GM18870 (cell line): Measurements from ENCODE around the gene INHBE.
"Not testable (repeated sequence)": the region's sequence is repeated elsewhere in the genome, so short reads cannot be mapped to it uniquely, and the experiment has no call there.

ENCODE experiments used
- ATAC-seq: cut with Tn5 transposase; IDR thresholded peaks from one replicate; pipeline ENCODE4 v1.9.1; 2021; ENCODE audit warnings: moderate library complexity; ENCODE audit not compliant: unreplicated experiment

INHBE gene

GRCh38 chr12:57441393-57441792 lies 13.7 kb upstream of the INHBE start:
- not testable (repeated sequence) for ATAC-seq

DNA sequence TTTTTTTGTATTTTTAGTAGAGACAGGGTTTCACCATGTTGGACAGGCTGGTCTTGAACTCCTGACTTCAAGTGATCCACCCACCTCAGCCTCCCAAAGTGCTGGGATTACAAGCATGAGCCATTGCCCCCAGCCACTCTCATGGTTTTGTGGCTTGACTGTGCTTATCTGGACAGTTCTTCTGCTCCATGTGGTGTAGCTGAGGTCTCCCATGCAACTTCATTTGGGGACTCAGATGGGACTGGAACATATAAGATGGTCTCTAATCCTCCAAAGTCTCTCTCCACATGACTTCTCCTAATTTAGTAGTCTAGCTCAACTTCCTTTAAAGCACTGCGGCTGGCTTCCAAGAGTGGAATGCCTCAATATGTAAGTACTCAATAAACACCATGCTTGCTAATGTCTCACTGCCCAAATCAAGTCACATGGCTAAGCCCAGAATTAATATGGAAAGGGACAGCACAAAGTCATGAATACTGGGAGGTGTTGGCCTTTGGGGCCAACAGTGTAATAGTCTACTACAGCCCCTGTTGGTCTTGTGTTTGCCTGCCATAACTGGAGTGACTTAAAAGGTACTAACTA lies 13.2 kb upstream of the INHBE start:
- ATAC-seq = no peak

DNA sequence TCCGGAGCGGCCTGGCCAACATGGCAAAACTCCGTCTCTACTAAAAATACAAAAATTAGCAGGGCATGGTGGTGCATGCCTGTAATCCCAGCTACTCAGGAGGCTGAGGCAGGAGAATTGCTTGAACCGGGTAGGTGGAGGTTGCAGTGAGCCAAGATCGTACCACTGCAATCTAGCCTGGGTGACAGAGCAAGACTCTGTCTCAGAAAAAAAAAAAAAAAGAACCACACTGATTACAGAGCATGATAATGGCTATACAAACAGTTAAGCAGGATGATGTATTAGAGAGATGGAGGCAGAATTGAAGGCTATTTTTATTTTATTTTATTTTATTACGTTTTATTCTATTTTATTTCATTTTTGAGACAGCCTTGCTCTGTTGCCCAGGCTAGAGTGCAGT lies 10.8 kb upstream of the INHBE start:
- ATAC-seq = not testable (repeated sequence)

- no peak for ATAC-seq
Measured at GRCh38 chr12:57444744-57445143, 10.4 kb upstream of the INHBE start.

DNA sequence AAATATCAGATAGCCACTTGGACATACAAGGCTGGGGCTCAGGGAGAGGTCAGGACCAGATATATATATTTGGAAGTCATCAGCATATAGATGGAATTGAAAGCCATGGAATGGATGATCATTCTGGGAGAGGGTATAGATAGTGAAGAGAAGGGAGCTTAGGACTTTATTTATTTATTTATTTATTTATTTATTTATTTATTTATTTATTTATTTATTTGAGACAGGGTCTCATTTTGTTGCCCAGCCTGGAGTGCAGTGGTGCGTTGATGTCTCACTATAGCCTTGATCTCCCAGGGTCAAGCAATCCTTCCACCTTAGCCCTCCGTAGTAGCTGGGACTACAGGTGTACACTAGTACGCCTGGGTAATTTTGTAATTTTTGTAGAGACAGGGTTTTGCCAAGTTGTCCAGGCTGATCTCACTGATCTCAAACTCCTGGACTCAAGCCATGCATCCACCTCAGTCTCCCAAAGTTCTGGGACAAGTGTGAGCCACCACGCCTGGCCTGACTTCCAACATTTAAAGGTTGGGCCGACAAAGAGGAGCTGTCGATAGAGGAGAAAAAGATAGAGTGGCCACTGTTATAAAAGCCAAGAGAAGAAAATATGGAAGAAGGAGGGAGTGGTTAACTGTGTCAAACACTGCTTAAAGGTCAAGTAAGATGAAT lies 8.7 kb upstream of the INHBE start:
- ATAC-seq = no peak

DNA sequence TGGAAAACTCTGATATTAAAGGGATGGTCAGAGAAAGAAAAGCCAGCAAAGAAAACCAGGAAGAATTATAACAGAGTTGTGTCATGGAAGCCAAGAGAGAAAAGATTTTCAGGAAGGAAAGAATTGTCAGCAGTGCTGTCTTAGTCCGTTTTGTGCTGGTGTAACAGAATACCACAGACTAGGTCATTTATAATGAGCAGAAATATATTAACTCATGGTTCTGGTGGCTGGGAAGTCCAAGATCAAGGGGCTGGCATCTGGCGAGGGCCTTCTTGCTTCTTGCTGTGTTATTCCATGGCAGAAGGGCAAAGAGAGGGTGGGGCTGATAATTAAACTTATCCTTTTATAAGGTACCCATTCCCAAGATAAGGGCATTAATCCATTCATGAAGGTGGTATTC lies 6.4 kb upstream of the INHBE start:
- no peak for ATAC-seq

DNA sequence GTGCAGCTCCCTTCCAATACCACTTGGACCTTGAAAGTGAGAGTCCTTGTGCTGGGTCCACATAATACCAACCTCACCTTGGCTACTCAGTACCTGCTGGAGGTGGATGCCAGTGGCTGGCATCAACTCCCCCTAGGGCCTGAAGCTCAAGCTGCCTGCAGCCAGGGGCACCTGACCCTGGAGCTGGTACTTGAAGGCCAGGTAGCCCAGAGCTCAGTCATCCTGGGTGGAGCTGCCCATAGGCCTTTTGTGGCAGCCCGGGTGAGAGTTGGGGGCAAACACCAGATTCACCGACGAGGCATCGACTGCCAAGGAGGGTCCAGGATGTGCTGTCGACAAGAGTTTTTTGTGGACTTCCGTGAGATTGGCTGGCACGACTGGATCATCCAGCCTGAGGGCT lies 5.7 kb upstream of the INHBE start:
- ATAC-seq = no peak

GRCh38 chr12:57450057-57450456 lies 5.0 kb upstream of the INHBE start:
- ATAC-seq = no peak

DNA sequence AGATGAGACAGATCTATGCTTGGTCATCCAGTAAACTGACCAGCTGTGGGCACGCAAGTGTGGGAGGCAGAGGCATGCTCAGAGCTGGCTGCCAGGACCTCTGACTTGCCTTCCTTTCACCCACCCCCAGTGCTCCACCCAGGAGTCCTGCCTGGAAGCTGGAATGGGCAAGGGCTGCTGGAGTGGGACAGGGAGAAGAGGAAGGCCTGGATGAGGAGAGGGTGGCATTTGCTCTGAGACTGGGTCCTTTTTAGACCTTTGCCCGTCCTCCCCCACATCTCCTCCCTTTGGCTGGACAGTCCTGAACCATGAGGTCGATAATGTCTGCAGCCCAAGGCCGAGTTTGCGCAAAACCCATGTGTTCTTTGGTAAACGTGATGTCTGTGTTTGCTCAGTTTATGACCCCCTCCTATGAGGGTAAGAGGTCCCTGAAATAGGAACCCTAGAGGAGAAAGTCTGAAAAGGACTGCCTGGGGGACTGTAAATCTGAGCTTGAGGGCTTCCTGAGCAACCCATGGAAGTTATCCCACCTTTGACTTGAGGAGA lies 3.8 kb upstream of the INHBE start:
- ATAC-seq = no peak

GRCh38 chr12:57452181-57452936 lies 2.7 kb upstream of the INHBE start:
- ATAC-seq = no peak

GRCh38 chr12:57452937-57453509 lies 2.1 kb upstream of the INHBE start:
- peak; percentile 45 for ATAC-seq

DNA sequence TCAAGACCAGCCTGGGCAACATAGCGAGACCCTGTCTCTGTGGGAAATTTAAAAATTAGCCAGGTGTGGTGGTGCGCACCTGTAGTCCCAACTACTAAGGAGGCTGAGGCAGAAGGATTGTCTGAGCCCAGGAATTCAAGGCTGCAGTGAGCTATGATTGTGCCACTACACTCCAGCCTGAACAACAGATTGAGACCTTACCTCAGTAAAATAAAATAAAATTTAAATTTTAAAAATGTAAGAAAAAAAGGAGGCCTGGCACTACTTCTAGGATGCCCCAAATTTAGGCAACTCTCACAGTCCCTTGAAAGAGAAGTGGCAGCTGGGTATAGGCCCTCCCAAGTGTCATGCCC lies 918 bp upstream of the INHBE start:
- ATAC-seq = no peak

DNA sequence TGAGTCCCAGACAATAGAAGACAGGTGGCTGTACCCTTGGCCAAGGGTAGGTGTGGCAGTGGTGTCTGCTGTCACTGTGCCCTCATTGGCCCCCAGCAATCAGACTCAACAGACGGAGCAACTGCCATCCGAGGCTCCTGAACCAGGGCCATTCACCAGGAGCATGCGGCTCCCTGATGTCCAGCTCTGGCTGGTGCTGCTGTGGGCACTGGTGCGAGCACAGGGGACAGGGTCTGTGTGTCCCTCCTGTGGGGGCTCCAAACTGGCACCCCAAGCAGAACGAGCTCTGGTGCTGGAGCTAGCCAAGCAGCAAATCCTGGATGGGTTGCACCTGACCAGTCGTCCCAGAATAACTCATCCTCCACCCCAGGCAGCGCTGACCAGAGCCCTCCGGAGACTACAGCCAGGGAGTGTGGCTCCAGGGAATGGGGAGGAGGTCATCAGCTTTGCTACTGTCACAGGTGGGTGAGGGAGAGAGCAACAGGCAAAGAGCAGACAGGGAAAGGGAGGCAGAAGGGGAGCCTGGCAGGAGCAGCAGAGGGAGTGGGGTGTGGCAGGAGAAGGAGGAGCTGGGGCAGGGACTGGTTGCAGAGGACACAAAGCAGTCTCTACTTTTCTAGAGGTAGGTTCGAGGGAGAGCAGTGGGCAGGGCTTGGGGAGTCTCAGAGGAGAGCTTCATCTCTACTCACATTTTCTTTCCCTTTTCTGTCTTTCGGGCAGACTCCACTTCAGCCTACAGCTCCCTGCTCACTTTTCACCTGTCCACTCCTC lies 452 bp downstream of the INHBE start:
- ATAC-seq = no peak

- ATAC-seq = no peak
Measured at GRCh38 chr12:57456145-57456700, 1.1 kb downstream of the INHBE start.

DNA sequence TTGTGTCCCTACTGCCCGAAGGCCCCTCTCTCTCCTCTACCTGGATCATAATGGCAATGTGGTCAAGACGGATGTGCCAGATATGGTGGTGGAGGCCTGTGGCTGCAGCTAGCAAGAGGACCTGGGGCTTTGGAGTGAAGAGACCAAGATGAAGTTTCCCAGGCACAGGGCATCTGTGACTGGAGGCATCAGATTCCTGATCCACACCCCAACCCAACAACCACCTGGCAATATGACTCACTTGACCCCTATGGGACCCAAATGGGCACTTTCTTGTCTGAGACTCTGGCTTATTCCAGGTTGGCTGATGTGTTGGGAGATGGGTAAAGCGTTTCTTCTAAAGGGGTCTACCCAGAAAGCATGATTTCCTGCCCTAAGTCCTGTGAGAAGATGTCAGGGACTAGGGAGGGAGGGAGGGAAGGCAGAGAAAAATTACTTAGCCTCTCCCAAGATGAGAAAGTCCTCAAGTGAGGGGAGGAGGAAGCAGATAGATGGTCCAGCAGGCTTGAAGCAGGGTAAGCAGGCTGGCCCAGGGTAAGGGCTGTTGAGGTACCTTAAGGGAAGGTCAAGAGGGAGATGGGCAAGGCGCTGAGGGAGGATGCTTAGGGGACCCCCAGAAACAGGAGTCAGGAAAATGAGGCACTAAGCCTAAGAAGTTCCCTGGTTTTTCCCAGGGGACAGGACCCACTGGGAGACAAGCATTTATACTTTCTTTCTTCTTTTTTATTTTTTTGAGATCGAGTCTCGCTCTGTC lies 1.8 kb downstream of the INHBE start:
- no peak for ATAC-seq

DNA sequence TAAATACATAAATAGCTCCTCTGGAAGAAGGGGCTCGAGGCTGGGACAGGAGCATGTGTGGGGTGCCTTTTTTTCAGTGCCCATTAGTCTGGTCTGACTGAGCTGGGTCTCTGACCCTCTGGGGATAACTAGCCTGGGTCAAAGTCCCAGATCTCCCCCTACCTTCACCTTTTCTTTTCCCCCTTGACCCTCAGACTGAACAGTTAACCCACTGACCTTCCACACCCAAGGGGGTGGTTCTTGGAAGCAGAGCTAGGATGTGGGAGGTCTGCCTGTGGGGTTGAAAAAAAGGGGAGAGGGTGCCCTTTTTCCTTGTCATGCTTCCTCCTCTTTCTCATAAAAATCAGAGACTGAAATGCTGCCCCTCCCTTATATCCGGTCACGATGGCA lies 3.6 kb downstream of the INHBE start:
- no peak for ATAC-seq

GRCh38 chr12:57459055-57459749 lies 4.1 kb downstream of the INHBE start:
- ATAC-seq = peak; percentile 45

DNA sequence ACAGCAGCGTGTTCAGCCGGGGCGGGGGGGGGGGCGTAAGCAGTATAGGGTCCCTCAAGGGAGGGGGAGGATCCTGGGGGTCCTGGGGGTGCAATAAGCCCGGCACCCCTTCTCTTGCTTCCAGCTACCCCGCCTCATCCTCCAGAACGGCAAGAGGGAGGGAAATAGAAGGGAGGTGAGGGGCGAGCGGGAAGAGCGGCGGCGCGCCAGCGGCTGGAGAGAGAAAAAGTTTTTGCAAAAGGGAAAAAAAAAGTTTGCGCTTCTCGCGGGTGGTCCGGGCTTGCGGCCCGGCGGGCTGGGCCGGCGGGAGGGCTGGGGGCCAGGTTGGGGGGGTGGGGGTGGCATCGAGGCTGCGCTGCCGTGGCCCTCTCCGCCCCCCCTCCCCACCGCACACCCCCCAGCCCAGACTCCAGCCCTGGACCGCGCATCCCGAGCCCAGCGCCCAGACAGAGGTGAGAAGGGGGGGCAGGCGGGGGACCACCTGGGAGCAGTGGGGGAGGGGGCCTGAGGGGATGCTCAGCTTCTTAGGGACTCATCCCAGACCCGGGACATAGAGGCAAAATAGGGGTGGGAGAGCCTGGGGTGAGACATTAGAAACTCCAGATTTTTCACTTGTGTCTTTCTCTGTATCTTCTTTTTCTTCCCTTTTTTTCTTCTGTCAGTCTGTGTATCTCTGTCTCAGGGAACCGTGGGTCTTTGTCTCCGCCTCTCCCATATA lies 4.8 kb downstream of the INHBE start, which contains the start of gene GLI1:
TSS of gene GLI1 (plus strand) at position 36 of the 718 bp plus-strand sequence. CDS start 3,907 bp downstream, outside the sequence.
- no peak for ATAC-seq

- ATAC-seq = no peak
Measured at GRCh38 chr12:57460468-57460784, 5.3 kb downstream of the INHBE start.
